H9 (cell line): ENCODE results near the gene SOCS6. TPM values are rescaled to one million over a fixed set of nuclear protein-coding genes. Genes with fewer than 3 reads are reported as not detected.

Source experiments
- DNase-seq: peaks from one replicate; pipeline ENCODE4 v3.0.0-alpha.2; 2017
- H2AFZ ChIP-seq: one replicate; pipeline ENCODE4 v1.6.1; 2013; ENCODE audit warnings: mild to moderate bottlenecking, low read length, control low read depth, moderate library complexity
- H2AK5ac ChIP-seq: 2 replicates; pipeline ENCODE4 v1.6.1; 2013; ENCODE audit warnings: low read length, control low read depth, mixed read lengths; ENCODE audit not compliant: insufficient read length
- H2BK120ac ChIP-seq: one replicate; pipeline ENCODE4 v1.6.1; 2013; ENCODE audit warnings: low read depth, mild to moderate bottlenecking, low read length, control low read depth, inconsistent platforms; ENCODE audit not compliant: poor library complexity, severe bottlenecking
- H2BK12ac ChIP-seq: 2 replicates; pipeline ENCODE4 v1.6.1; 2013; ENCODE audit warnings: low read length, control low read depth, mixed read lengths, low read depth; ENCODE audit not compliant: insufficient read length
- H2BK15ac ChIP-seq: 2 replicates; pipeline ENCODE4 v1.6.1; 2013; ENCODE audit warnings: low read depth, low read length, control low read depth
- H2BK20ac ChIP-seq: one replicate; pipeline ENCODE4 v1.6.1; 2013; ENCODE audit warnings: low read depth, mild to moderate bottlenecking, low read length, control low read depth, inconsistent platforms; ENCODE audit not compliant: poor library complexity, severe bottlenecking
- H2BK5ac ChIP-seq: 2 replicates; pipeline ENCODE4 v1.6.1; 2013; ENCODE audit warnings: low read length, control low read depth, mixed read lengths; ENCODE audit not compliant: insufficient read length
- H3K14ac ChIP-seq: 2 replicates; pipeline ENCODE4 v1.6.1; 2013; ENCODE audit warnings: low read length, control low read depth; ENCODE audit not compliant: insufficient read depth
- H3K18ac ChIP-seq: 2 replicates; pipeline ENCODE4 v1.6.1; 2013; ENCODE audit warnings: low read depth, mild to moderate bottlenecking, mixed read lengths, low read length, control low read depth; ENCODE audit not compliant: insufficient read length
- H3K23ac ChIP-seq: 2 replicates; pipeline ENCODE4 v1.6.1; 2013; ENCODE audit warnings: low read length, control low read depth, mixed read lengths, low read depth; ENCODE audit not compliant: insufficient read length
- H3K23me2 ChIP-seq: 2 replicates; pipeline ENCODE4 v1.6.1; 2013; ENCODE audit warnings: low read depth, mild to moderate bottlenecking, mixed read lengths, low read length, control low read depth; ENCODE audit not compliant: insufficient read length, poor library complexity, severe bottlenecking
- H3K27ac ChIP-seq: 2 replicates; pipeline ENCODE4 v1.5.1; 2013; ENCODE audit warnings: low read length, control low read depth, mixed read lengths, low read depth; ENCODE audit not compliant: insufficient read length
- H3K27me3 ChIP-seq: 2 replicates; pipeline ENCODE4 v1.6.1; 2013; ENCODE audit warnings: low read length, control low read depth, inconsistent platforms; ENCODE audit not compliant: insufficient read depth
- H3K4ac ChIP-seq: 2 replicates; pipeline ENCODE4 v1.6.1; 2013; ENCODE audit warnings: low read depth, mild to moderate bottlenecking, control low read depth, inconsistent platforms, low read length, moderate library complexity
- H3K4me1 ChIP-seq: 2 replicates; pipeline ENCODE4 v1.6.1; 2013; ENCODE audit warnings: low read length, control low read depth, inconsistent platforms; ENCODE audit not compliant: insufficient read depth
- H3K4me2 ChIP-seq: 2 replicates; pipeline ENCODE4 v1.6.1; 2013; ENCODE audit warnings: low read length, control low read depth, mixed read lengths; ENCODE audit not compliant: insufficient read length, insufficient read depth
- H3K56ac ChIP-seq: 2 replicates; pipeline ENCODE4 v1.6.1; 2013; ENCODE audit warnings: low read depth, mild to moderate bottlenecking, mixed read lengths, low read length, control low read depth; ENCODE audit not compliant: insufficient read length
- H3K79me1 ChIP-seq: 2 replicates; pipeline ENCODE4 v1.6.1; 2013; ENCODE audit warnings: low read depth, mild to moderate bottlenecking, moderate library complexity, low read length, control low read depth, inconsistent platforms; ENCODE audit not compliant: insufficient read depth, poor library complexity, severe bottlenecking
- H3K79me2 ChIP-seq: 2 replicates; pipeline ENCODE4 v1.6.1; 2013; ENCODE audit warnings: low read length, control low read depth, inconsistent platforms; ENCODE audit not compliant: insufficient read depth
- H3K9ac ChIP-seq: 2 replicates; pipeline ENCODE4 v1.6.1; 2013; ENCODE audit warnings: low read length, control low read depth, mixed read lengths; ENCODE audit not compliant: insufficient read length; ENCODE audit errors: extremely low read depth
- H3K9me3 ChIP-seq: one replicate; pipeline ENCODE4 v1.6.1; 2013; ENCODE audit warnings: low read depth, low read length, inconsistent platforms; ENCODE audit not compliant: control insufficient read depth
- H3T11ph ChIP-seq: one replicate; pipeline ENCODE4 v1.6.1; 2013; ENCODE audit warnings: mild to moderate bottlenecking, low read length, control low read depth, inconsistent platforms
- H4K20me1 ChIP-seq: one replicate; pipeline ENCODE4 v1.6.1; 2013; ENCODE audit not compliant: control insufficient read depth, insufficient read length, insufficient read depth
- H4K5ac ChIP-seq: 2 replicates; pipeline ENCODE4 v1.6.1; 2013; ENCODE audit warnings: low read depth, mild to moderate bottlenecking, mixed read lengths, low read length, control low read depth; ENCODE audit not compliant: insufficient read length
- H4K8ac ChIP-seq: replicated peaks from 2 replicates; pipeline ENCODE4 v1.6.1; 2013; ENCODE audit warnings: low read length, control low read depth, mixed read lengths, low read depth; ENCODE audit not compliant: insufficient read length
- H4K91ac ChIP-seq: 2 replicates; pipeline ENCODE4 v1.6.1; 2013; ENCODE audit warnings: low read depth, mild to moderate bottlenecking, moderate library complexity, mixed read lengths, low read length, control low read depth; ENCODE audit not compliant: insufficient read length
- H3K27ac Mint-ChIP-seq, 3 experiments: 2 replicates in 2 of 3; 3 replicates in 1 of 3; pipeline ENCODE4 v1.8.0; 2020 to 2021; ENCODE audit warnings: mixed read lengths in 3 of 3, mild to moderate bottlenecking in 1 of 3, moderate library complexity in 1 of 3
- H3K27me3 Mint-ChIP-seq: 2 replicates; pipeline ENCODE4 v1.8.0; 2021; ENCODE audit warnings: low read depth, mild to moderate bottlenecking, moderate library complexity, mixed read lengths
- H3K36me3 Mint-ChIP-seq, 3 experiments: 2 replicates in 2 of 3; 3 replicates in 1 of 3; pipeline ENCODE4 v1.8.0; 2020 to 2021; ENCODE audit warnings: low read depth in 3 of 3, mixed read lengths in 3 of 3; ENCODE audit not compliant: insufficient read depth in 1 of 3
- H3K4me1 Mint-ChIP-seq, 2 experiments: 2 replicates each; pipeline ENCODE4 v1.8.0; 2020; ENCODE audit warnings: mixed read lengths in 2 of 2
- H3K4me3 Mint-ChIP-seq, 2 experiments: 2 replicates in 1 of 2; 3 replicates in 1 of 2; pipeline ENCODE4 v1.8.0; 2020 to 2021; ENCODE audit warnings: mild to moderate bottlenecking in 2 of 2, mixed read lengths in 2 of 2, moderate library complexity in 1 of 2
- H3K9me3 Mint-ChIP-seq, 2 experiments: 2 replicates in 1 of 2; 3 replicates in 1 of 2; pipeline ENCODE4 v1.8.0; 2020; ENCODE audit warnings: mild to moderate bottlenecking in 2 of 2, mixed read lengths in 2 of 2, moderate library complexity in 1 of 2
- CTCF ChIP-seq: fragments of 200-600 bp; sonication (generic); conservative IDR thresholded peaks from 3 replicates; pipeline ENCODE4 v1.8.0; 2021; ENCODE audit warnings: antibody characterized with exemption, mild to moderate bottlenecking
- WGBS: extraction: QIAGEN DNeasy Blood & Tissue Kit; methylation state at CpG from one replicate; pipeline ENCODE4 v1.1.7; 2013; ENCODE audit warnings: missing lambda C conversion rate, low lambda C conversion rate, mixed read lengths; ENCODE audit not compliant: insufficient read length; ENCODE audit errors: extremely low coverage; 5-methylcytosine and 5-hydroxymethylcytosine counted together
- total RNA-seq: library from RNA; stranded (reverse); gene quantifications from 2 replicates; pipeline ENCODE4 v1.2.1, GENCODE V29; 2021

SOCS6 gene
- total RNA-seq, 1 experiment from 2014 or later: 24.5 TPM

- H3K23ac ChIP-seq: no peak overlapping the region
- Mint-ChIP-seq H3K36me3 (peaks cover 0 to 5% (median 2%) of the 10 kb centered on the region in 3 experiments; a peak in 1 of 7 replicates), H3K4me3 (no peak overlapping the region), H3K27me3 (no peaks in the 10 kb centered on the region), H3K9me3 (no peaks in the 10 kb centered on the region; a peak in 1 of 5 replicates), H3K27ac (no peak overlapping the region), H3K4me1 (peaks cover 18 to 21% of the 10 kb centered on the region in 2 experiments)
- H4K8ac ChIP-seq: no peak overlapping the region
- H3K4ac ChIP-seq: no peak overlapping the region
- H3T11ph ChIP-seq: no peak overlapping the region
- H4K91ac ChIP-seq: no peak overlapping the region
- no CpG with 5 or more reads among the region's 5 CpGs for WGBS
- no peaks in the 10 kb centered on the region for H3K27me3 ChIP-seq
- no peak overlapping the region for H3K4me2 ChIP-seq
- H4K5ac ChIP-seq: no peak overlapping the region
- peaks cover 15% of the 10 kb centered on the region for H3K79me1 ChIP-seq
- no peak overlapping the region for H2AFZ ChIP-seq
- H2BK15ac ChIP-seq: no peak overlapping the region
- no peak overlapping the region for H2AK5ac ChIP-seq
- H3K18ac ChIP-seq: no peak overlapping the region
- no peak for DNase-seq
- H3K27ac ChIP-seq: no peak overlapping the region
- H2BK20ac ChIP-seq: no peak overlapping the region
- no peak overlapping the region for H2BK12ac ChIP-seq
- H3K9ac ChIP-seq: no peak overlapping the region
- no peak overlapping the region for H2BK5ac ChIP-seq
- peaks cover 7% of the 10 kb centered on the region; the same call in 1 of the 2 replicates for H3K4me1 ChIP-seq
- no peak for TF ChIP-seq CTCF
- H3K56ac ChIP-seq: no peak overlapping the region
- no peaks in the 10 kb centered on the region for H3K23me2 ChIP-seq
- no peaks in the 10 kb centered on the region for H3K9me3 ChIP-seq
- H4K20me1 ChIP-seq: no peaks in the 10 kb centered on the region
- H3K79me2 ChIP-seq: peaks cover 29% of the 10 kb centered on the region; the same call in 1 of the 2 replicates
- no peak overlapping the region for H2BK120ac ChIP-seq
- no peak overlapping the region for H3K14ac ChIP-seq
These were observed 12.8 kb downstream of the SOCS6 start for GRCh38 chr18:70301667-70302066.
